ENCODE measurements around the gene CHIT1. TPM values are rescaled to one million over a fixed set of nuclear protein-coding genes. Genes with fewer than 3 reads are reported as not detected.

The CHIT1 gene
- total RNA-seq, 4 donors from 2014 or later, result 0.07 to 0.77 TPM; not detected in 2

GRCh38 chr1:203211812-203212211, 17.7 kb downstream of the CHIT1 start:
- no peak overlapping the region for H3K4me3 ChIP-seq
- TF ChIP-seq POLR2A (IDR thresholded peaks at IDR 0.05) (no peak), CTCF (IDR thresholded peaks at IDR 0.05) (no peak)
- H3K9me3 ChIP-seq, result no peaks in the 10 kb centered on the region
- intact Hi-C loops (cut with DNase I; ENCODE audit: low total_unique reads), result loop anchor here (5.0 kb wide), 1 partner anchor 90 kb away; no protein-coding TSS in a partner anchor
- no peak overlapping the region for H3K27ac ChIP-seq
- no peaks in the 10 kb centered on the region for H3K27me3 ChIP-seq
- H3K4me1 ChIP-seq, result no peaks in the 10 kb centered on the region
- H3K36me3 ChIP-seq, result no peaks in the 10 kb centered on the region
- no peak for DNase-seq

GRCh38 chr1:203210988-203211387, 18.5 kb downstream of the CHIT1 start:
- Histone ChIP-seq H3K27me3 (no peaks in the 10 kb centered on the region), H3K9me3 (no peaks in the 10 kb centered on the region), H3K4me1 (no peaks in the 10 kb centered on the region), H3K27ac (no peak overlapping the region), H3K36me3 (no peaks in the 10 kb centered on the region), H3K4me3 (no peak overlapping the region)
- intact Hi-C loops (cut with DNase I; ENCODE audit: low total_unique reads), result loop anchor here (5.0 kb wide), 1 partner anchor 89 kb away; no protein-coding TSS in a partner anchor
- TF ChIP-seq POLR2A (IDR thresholded peaks at IDR 0.05), result no peak
- no peak for DNase-seq

GRCh38 chr1:203210350-203210749, 19.1 kb downstream of the CHIT1 start:
- intact Hi-C loops (cut with DNase I; ENCODE audit: low total_unique reads), result loop anchor here (5.0 kb wide), 1 partner anchor 88 kb away; no protein-coding TSS in a partner anchor
- Histone ChIP-seq H3K27ac (no peak overlapping the region), H3K36me3 (no peaks in the 10 kb centered on the region), H3K4me3 (no peak overlapping the region), H3K27me3 (no peaks in the 10 kb centered on the region), H3K4me1 (no peaks in the 10 kb centered on the region), H3K9me3 (no peaks in the 10 kb centered on the region)
- no peak for DNase-seq
- TF ChIP-seq POLR2A (IDR thresholded peaks at IDR 0.05) (no peak), CTCF (IDR thresholded peaks at IDR 0.05) (no peak)

GRCh38 chr1:203208181-203208580, 21.3 kb downstream of the CHIT1 start:
- TF ChIP-seq CTCF (IDR thresholded peaks at IDR 0.05) (no peak), POLR2A (IDR thresholded peaks at IDR 0.05) (no peak)
- Histone ChIP-seq H3K4me1 (no peaks in the 10 kb centered on the region), H3K27ac (no peak overlapping the region), H3K9me3 (no peaks in the 10 kb centered on the region), H3K27me3 (no peaks in the 10 kb centered on the region), H3K36me3 (no peaks in the 10 kb centered on the region), H3K4me3 (no peak overlapping the region)
- no peak for DNase-seq
- intact Hi-C loops (cut with DNase I; ENCODE audit: low total_unique reads), result no loop called here

DNA sequence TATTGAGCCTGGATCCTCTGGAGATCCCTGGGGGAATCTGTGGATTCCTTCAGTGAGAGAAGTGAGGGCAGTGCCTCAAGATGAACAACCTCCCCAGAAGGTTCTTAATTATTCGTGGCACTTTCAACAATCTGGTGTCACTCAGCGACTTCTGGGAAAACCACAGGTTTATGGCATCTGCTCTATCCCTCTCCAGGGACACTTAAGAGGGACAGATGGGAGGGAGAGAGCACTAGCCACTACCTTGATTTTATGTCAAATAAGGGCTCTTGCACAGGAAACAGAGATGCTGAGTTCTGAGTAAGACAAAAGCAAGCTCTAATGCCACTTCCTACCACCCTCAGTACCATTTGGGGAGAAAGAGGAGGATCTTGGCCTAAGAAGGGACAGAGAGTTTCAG, 21.7 kb downstream of the CHIT1 start:
- H3K27ac ChIP-seq, result no peak overlapping the region
- DNase-seq, result no peak
- H3K9me3 ChIP-seq, result no peaks in the 10 kb centered on the region
- H3K4me1 ChIP-seq, result no peaks in the 10 kb centered on the region
- H3K36me3 ChIP-seq, result no peaks in the 10 kb centered on the region
- H3K4me3 ChIP-seq, result no peak overlapping the region
- TF ChIP-seq CTCF (IDR thresholded peaks at IDR 0.05) (no peak), POLR2A (IDR thresholded peaks at IDR 0.05) (no peak)
- intact Hi-C loops (cut with DNase I; ENCODE audit: low total_unique reads), result no loop called here
- H3K27me3 ChIP-seq, result no peaks in the 10 kb centered on the region

DNA sequence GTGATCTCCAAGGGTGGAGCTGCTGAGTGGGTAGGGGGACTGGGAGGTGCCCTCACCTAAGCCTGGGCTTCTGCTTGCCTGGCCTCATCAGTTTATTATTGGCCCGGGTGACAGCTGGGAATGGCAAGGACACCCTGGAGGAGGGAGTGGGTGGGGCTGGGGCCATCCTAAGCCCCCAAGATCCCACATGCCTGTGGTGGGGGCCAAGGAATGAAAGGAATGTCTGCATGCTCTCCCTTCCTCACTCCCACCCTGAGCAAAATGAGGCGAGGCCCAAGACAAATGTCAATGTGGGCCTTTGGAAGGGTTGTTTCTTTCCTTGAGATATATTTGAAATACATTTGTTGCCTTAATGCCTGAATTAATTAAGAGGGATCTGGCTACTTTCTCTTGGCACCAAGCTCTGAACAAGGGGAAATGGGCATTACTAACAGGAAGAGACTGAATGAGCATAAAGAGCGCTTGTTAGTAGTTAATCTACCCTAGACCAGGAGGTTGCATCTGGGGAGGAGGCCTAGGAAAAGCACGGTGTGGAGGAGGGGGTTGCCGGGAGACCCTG, 23.3 kb downstream of the CHIT1 start:
- Histone ChIP-seq H3K4me3 (no peak overlapping the region), H3K9me3 (no peaks in the 10 kb centered on the region), H3K4me1 (no peaks in the 10 kb centered on the region), H3K27me3 (no peaks in the 10 kb centered on the region), H3K36me3 (no peaks in the 10 kb centered on the region), H3K27ac (no peak overlapping the region)
- intact Hi-C loops (cut with DNase I; ENCODE audit: low total_unique reads), result no loop called here
- TF ChIP-seq CTCF (IDR thresholded peaks at IDR 0.05) (no peak), POLR2A (IDR thresholded peaks at IDR 0.05) (no peak)
- DNase-seq, result no peak

Measured in uterus (tissue), 4 donors.